HG03280 (cell line): ENCODE results near the gene PARP3.

Experiments used
- ATAC-seq: cut with Tn5 transposase; IDR thresholded peaks from one replicate; pipeline ENCODE4 v1.9.1; 2021; ENCODE audit warnings: mild to moderate bottlenecking, moderate library complexity; ENCODE audit not compliant: unreplicated experiment

The PARP3 gene

DNA sequence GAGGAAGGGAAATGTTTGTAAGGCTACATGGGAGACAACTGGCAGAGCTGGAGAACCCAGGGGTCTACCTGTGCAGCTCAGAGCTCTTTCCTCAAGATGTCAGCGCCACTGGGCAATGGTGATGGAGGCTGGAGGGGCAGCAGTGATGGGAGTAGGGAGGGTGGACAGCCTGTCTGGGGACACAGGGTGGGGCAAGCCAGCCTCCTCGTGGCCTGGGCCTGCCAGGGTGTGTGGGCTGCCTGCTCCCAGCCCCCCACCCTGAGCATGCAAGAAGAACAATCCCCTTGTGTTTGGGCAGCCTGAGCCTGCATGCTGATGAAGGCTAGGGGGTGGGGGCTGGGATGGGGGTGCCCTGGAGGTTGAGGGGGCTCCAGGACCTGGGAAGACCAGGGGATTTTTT lies 23.9 kb downstream of the PARP3 start:
- ATAC-seq = no peak

DNA sequence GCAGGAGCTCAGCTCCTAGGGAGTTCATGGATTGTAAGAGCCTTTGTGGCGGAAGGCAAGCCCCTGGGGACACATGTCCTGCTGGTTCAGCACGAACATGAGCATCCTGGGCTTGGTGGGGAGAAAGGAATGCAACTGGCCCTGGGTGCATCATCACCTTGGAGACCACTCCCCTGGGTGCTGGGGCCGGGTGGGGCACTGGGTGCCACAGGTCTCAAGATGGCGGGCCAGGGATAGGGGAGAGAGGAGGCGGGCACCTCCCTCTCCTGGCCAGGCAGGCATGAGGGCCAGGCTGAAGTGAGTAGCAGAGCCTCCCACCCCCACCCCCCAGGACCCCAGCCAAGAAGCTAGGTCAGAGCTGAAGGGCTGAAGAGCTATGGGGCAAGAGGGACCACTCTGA lies 24.3 kb downstream of the PARP3 start:
- ATAC-seq = no peak

DNA sequence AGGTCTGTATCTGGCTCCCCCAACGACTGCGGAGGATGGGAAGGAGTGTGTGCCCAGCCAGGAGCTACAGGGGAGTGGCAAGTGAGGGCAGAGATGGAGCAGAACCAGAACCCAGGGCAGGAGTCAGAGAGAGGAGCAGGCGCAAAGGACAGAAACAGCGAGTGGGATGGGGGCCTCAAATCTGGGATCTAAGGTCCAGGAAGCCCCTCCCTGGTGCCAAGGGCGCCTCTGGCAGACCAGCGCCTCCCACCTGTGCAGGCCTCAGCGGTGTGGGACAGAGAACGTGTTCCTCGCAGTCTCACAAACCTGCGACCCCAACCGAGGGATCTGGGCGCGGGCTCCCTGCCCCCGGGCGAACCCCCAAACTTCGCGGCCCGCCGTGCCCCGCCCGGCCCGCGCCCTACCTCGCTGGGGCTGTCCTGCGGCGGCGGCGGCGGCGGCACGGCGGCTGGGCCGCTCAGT lies 24.8 kb downstream of the PARP3 start:
- ATAC-seq = peak; percentile 41

- ATAC-seq = peak; percentile 49
These were observed 25.4 kb downstream of the PARP3 start, which contains the start of gene PCBP4 for GRCh38 chr3:51967384-51968169. PCBP4 (minus strand) TSS chr3:51967454; CDS start chr3:51961240, 6,214 bp downstream.

DNA sequence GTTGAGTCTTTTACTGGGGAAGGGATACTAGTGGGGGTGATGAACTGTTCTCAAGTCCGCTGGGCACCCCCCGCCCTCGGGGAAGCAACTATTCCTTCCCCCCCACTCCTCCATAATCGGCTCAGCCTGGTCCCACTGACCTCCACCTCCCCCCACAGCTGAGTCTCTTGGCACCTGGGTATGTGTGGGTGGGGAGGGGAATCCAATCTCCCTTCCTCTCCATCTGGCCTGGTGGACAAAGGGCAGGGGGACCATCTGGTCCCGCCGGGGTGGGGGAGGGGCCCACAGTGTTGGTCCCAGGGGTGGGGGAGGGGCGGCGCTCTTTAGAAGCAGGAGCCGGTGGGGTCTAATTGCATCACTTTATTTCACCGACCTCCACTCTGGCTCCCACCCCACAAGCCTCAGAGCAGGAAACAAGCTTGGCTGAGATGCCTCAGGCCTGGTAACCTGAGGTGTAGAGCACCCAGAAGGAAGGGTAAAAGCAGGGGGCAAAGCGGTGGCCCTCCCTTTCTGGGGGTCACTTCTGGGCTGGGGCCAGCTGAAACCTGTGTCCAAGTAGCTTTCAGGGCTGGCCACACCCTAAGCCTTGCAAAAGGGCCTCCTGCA lies 26.1 kb downstream of the PARP3 start:
- ATAC-seq = no peak

DNA sequence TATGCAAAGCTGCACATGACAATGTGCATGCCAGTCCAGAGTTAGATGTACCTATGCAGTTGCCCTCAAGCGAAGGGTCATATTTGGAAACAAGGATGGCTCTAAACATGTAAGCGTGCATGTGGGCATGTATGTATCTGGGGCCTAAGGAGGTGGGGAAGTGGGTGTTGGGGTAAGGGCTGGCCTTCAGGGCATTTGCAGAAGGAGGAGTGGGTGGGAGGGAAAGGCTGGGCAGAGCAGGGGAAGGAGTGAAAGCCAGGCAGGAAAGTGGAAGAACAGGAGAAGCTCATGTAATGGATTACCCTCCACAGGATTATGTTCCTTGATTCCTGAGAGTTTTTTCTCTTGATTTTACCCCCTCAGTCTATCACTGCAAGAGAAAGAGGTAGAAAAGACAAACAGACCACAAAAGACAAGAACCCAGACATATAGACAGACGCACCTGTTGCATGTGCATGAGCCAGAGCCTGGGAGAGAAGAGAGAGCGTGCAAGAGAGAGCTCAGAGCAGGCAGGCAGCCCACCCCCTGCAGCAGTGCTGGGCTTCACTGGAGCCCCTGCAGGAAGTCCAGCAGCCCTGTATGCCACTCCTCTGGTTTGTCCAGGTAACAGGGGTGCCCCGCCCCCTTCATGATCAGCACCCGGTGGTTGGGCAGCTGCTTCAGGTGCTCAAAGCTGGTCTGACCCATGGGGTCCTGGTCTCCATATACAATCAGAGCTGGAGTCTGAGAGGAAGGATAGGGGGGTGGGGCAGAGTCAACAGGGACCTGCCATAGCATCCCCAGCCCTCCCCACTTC lies 26.9 kb downstream of the PARP3 start:
- ATAC-seq = no peak

- ATAC-seq = no peak
These were observed 27.7 kb downstream of the PARP3 start for GRCh38 chr3:51969841-51970240.

DNA sequence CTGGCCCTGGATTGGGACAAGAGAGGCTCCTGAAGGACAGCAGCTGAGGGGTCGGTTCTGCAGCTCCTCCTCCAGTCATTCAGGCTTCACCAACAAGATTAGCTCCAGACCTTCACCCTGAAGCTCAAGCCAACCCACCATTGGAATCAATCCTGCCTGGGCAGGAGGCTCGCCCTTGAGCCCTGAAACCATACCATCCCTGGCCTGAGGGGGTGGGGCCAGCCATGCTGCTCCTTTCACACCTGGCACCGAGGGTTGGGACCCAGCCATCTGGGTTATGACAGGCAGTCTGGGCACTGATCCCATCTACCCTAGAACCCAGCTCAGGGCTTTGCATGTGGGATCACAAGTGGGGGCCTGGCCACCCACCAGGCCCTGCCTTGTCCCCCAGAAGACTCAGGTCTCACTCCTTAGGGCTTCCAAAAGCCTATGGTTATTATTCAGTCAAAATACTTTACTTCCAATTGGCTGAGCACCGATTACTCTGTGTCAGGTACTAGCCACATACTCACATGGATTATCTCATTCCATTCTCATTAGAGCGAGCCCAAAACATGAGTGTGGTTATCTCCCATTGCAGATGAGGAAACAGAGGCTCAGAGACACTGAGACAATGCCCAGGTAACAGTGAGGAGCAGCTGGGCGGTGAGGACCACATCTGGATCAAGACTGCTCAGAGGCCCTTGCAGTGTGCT lies 28.6 kb downstream of the PARP3 start:
- ATAC-seq = no peak

DNA sequence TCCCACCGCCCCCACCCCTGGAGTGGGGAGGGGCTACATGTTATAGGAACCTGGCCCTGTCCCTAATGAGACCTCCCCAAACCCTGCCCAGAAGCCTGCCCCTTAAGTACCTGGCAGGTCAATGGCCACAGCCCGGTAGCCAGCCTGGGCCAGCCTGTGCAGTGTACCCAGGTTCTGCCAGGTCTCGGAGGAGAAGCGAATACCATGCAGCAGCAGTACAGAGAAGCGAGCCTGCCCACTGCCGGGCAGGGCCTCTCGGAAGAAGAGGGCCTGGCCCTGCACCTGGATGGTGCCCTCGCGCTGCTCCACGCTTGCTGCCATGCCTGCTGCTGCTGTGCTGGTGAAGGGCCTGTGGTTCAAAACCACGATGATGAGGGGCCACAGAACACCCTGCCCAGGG lies 29.2 kb downstream of the PARP3 start:
- ATAC-seq = no peak

GRCh38 chr3:51974277-51974962 lies 32.3 kb downstream of the PARP3 start:
- ATAC-seq = peak; percentile 11

DNA sequence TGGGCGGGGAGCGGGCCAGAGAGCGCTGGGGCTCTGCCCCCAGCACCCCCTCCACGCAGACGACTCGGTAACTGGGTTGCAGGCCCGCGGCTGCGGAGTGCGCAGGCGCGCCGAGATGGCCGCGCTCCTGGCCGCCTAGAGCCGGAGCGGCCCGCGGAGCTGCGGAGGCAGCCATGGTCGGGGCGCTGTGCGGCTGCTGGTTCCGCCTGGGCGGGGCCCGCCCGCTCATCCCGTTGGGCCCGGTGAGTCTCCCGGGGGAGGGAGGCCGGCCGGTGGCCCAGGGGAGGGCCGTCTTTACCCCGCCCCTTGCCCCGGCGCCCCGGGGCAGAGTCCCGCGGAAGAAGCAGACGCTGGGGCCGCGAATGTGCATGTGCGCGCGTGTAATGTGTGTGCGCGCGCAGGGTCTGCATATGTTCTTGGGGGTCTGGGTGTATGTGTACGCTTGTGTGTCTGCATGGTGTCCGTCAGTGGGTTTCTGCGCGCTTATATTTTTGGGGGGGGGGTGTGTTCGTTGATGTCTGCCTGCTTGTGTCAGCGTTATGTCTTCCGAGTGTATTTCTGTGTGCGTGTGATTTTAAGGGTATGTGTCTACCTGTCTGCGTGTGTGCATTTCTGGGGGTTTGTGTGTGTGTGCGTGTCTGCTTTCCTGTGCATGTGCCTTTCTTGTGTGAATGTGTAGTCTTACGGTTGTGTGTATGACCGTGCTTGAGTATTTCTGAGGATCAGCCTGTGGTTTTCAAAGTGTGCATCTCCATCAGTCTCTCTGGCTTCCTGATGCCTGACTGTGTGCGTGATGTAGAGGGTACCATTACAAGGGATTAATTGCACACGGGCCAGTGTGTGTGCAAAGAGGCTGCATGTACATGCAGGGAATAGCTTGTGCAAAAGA lies 33.0 kb downstream of the PARP3 start, which contains the start of gene ABHD14A:
Gene ABHD14A, plus strand, starts transcription at position 102 of the 889 bp plus-strand sequence. Its CDS starts 72 bp downstream, at position 174.
- ATAC-seq = peak; percentile 64

GRCh38 chr3:51975852-51976549 lies 33.8 kb downstream of the PARP3 start:
- ATAC-seq = no peak

DNA sequence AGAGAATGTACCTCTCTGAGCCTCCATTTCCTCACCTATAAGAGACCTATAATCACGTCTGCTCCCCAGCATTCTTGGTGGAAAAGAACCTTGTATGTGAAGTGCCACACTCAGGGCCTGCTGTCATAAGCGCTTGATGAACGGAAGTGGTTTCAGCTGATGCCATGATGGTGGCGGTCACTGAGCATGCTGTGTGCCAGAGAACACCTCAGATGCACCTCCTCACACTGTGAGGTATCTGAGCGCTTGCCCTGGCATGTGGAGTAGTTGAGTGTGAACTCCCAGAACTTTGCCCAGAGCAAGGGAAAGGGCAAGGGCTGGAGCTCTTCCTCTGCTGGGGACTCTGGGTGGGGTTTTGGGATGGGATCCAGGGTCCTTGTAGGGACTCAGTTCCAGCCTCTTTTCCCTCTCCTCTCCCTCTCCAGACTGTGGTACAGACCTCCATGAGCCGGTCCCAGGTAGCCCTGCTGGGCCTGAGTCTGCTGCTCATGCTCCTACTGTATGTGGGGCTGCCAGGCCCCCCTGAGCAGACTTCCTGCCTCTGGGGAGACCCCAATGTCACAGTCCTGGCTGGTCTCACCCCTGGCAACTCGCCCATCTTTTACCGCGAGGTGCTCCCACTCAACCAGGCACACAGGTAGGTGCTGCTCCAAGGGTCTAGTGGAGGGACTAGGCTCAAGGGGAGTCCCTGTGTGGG lies 35.4 kb downstream of the PARP3 start:
- ATAC-seq = no peak

DNA sequence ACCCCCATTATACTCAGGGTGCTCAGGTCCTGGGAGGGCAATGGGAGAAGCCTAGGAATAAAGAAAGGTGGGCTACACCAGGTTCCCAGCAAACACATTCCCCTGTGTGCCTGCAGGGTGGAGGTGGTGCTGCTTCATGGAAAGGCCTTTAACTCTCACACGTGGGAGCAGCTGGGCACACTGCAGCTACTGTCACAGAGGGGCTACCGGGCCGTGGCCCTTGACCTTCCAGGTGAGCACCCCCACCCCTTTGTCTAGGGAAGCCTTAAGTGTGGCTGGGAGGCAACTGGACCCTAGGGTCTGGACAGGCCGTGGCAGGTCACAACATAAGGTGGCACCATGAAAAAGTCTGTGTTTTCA lies 36.0 kb downstream of the PARP3 start:
- ATAC-seq = no peak

- ATAC-seq = no peak
These were observed 38.1 kb downstream of the PARP3 start for GRCh38 chr3:51980253-51980652.

GRCh38 chr3:51982352-51982837 lies 40.2 kb downstream of the PARP3 start:
- peak; percentile 43 for ATAC-seq

DNA sequence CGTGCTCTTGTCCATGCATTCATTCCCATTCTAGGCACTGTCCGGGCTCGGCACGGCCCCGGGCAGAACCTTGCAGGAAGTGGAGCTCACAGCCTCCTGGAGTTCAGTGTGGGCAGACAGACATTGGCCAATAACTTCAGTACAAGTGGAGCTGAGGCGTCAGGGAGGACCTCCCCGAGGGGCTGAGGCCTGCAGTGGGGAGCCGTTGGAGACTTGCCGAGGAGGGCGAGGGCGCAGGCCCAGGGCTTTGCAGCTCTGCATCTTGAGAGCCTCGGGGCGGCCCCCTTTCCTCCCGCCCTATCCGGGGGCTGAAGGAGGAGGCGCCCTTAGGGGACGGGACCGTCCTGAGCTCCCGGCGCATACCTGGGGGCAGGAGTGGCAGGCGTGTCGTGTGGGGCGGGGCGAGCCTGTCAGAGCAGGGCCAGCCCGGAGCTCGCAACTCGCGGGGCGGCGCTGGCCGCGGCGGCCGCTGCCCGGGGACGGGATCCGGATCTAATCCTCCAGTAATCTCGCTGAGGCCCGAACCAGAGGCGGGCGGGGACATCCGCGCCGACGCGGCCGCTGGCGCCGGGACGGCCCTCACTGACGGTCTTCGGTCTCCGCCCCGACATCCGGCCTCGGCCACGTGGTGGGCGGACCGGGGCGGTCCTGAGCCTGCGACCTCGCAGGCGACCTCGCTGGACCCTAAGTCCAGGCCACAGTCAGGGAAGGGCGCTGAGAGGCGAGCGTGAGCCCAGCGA lies 40.8 kb downstream of the PARP3 start, which contains the start of gene ACY1:
Gene ACY1, plus strand, starts transcription at position 698 of the 740 bp plus-strand sequence. CDS start 530 bp downstream, outside the sequence.
- peak; percentile 76 for ATAC-seq
